ENCODE data around the gene METTL16. TPM values are rescaled to one million over a fixed set of nuclear protein-coding genes. Genes with fewer than 3 reads are reported as not detected.
A peak's percentile ranks its signal among the peaks of the same experiment; 100 is the strongest.

METTL16 gene
- total RNA-seq, 1 experiment from 2014 or later: 35.9 TPM

DNA sequence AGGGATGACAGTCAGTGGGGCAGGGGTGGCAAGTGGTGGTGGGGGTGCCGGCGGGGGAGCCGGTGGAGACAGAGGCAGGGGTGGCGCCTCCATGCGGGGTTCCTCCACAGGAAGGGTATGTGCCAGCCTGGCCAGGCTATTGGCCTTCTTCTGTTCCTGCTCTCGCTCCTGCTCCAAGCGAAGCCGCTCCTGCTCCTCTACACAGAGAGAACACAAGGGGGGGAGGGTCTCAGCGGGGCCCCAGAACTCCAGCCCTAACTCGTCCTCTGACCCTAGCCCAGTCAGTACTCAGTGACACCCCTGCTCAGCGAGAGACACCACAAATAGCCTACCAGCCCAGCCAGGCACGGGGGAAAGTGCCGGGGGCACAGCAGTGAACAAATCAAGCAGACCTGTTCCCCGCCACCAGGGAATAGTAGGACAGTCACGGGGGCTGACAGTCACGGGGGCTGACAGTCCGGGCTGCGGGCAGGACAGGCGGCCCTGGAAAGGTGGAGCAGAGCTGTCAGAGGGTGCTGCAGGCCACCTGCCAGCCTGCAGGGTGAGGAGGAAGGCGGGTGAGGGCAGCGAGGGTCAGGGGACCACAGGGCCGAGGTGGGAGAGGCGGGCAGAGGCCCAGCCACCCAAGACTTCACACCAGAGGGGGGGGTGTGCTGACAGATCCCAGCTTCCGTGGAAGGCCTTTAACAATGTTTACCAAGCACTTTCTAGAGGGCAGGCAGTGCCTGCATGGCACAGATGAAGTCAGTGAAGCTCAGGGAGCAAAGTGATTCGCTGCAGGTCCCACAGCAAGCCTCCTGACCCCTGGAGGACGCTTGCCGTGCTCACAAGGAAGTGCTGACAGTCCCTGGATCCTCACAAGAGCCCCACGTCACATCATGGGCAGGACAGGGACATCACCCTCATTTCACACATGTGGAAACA, 116.2 kb downstream of the METTL16 start:
- DNase-seq (ENCODE audit: low spot score): no peak

DNA sequence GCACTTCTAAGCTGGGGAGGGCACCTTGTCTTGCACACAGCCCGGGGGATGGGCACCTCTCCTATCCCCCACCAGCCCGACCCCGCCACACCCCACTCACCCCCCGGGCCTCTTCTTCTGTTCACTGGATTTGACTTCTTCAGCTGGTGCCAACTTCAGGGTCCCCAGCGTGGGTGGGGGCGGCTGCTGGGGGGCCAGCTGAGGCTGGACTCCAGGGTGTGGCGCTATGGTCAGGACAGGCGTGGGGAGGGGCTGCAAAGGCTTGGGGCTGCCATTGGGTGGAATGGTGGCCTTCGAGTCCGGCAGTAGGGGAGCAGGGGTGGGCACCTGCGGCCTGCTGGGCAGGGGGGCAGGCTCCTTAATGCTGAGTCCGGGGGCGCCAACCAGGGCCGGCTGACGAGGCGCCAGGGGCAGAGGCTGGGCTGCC, 116.9 kb downstream of the METTL16 start:
- DNase-seq (ENCODE audit: low spot score): no peak

- DNase-seq (ENCODE audit: low spot score): no peak
These were observed 117.5 kb downstream of the METTL16 start for GRCh38 chr17:2393954-2394749.

DNA sequence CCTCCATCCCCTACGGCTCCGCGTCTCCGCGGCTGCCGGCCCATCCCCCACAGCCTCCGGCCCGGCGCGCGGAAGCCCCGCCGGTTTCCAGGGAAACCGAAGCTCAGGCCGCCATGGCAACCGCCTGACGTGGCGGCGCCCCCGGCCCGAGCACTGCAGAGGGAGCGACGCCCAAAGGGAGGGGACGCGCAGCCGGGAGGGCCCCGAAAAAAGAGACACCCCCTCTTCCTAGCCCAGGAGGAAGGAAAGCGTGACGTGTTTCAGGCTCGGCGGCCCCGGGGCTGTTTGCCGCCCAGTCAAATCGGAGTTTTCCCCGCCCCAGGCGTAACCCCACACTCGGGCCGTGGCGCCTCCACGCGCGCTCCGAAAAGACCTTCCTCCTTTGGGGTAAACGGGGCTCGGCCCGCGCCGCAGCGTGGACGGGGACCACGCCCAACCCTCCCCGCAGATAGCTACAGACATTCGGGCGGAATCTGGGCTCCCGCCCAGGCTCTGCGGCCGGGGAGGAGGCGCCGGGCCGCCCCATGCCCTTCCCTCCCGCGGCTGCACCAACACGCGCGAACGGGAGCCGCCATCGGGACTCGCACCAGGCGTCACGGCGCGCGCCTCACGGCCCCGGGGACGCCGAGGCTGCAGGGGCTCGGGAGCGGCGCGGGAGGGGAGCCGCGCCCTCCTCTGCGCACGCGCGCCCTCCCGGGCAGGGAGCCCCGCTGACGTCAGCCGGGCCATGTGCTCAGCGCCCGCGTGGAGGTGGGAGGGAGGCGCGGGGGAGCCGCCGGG, 118.3 kb downstream of the METTL16 start:
- DNase-seq (ENCODE audit: low spot score): peak; percentile 68

- peak; percentile 86 for DNase-seq (ENCODE audit: low spot score)
These were observed 119.2 kb downstream of the METTL16 start for GRCh38 chr17:2392252-2393173.

- no peak for DNase-seq (ENCODE audit: low spot score)
These were observed 120.0 kb downstream of the METTL16 start for GRCh38 chr17:2391597-2392251.

DNA sequence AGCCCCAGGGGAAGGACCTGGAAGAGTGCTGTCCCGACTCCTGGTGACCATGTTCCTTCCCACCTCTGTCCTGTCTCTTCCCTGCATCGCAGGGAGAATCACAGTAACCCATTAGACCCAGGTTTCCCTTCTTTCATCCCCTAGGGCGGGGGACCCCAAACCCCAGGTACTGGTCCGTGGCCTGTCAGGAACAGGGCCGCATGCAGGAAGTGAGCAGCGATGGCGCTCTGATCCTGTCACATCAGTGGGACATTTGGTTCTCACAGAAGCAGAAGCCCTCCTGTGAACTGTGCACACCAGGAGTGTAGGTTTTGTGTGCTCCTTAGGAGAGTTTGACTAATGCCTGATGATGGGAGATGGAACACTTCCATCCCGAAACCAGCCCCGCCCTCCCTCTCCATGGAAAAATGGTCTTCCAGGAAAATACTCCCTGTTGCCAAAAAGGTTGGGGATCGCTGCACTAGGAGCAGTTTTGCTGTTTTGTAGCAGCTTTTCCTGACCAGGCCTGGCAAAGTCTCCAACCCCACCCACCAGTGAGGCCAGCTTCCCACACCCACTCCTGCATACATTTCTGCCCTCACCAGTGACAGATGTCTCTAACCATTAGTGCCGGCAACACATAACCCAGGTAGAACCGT, 121.4 kb downstream of the METTL16 start:
- DNase-seq (ENCODE audit: low spot score): no peak

GRCh38 chr17:2388683-2389055, 123.0 kb downstream of the METTL16 start:
- DNase-seq (ENCODE audit: low spot score): no peak

DNA sequence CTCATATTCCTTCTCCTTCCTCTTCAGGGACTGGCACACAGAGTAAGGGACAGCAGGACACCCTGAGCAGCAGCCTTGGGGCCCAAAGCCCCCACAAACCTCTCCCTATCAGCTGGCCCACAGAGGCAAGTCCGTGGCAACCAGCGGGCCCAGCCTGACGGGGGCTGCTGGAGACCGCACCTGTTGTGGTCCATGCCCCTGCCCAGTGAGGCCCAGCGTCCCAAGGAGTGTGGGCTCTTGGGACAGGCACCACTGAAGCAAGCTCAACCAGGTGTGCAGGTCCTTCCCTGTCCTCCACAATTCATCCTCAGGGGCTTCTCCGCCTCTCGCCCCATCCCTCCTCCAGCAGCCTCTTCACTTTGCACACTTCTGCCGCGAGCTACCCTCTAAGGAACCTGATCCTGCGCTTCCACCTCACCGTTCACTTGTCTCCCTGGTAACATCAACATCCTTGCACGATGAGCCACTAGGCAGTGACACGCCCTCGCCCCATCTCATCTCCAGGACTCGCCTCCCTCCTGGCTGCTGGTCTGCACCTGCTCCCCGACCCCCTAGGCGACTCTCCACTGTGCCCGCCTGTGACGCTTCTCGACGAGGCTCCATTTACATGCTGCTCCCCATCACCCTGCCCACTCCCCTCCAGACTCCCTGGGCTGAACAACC, 123.5 kb downstream of the METTL16 start:
- DNase-seq (ENCODE audit: low spot score): no peak

DNA sequence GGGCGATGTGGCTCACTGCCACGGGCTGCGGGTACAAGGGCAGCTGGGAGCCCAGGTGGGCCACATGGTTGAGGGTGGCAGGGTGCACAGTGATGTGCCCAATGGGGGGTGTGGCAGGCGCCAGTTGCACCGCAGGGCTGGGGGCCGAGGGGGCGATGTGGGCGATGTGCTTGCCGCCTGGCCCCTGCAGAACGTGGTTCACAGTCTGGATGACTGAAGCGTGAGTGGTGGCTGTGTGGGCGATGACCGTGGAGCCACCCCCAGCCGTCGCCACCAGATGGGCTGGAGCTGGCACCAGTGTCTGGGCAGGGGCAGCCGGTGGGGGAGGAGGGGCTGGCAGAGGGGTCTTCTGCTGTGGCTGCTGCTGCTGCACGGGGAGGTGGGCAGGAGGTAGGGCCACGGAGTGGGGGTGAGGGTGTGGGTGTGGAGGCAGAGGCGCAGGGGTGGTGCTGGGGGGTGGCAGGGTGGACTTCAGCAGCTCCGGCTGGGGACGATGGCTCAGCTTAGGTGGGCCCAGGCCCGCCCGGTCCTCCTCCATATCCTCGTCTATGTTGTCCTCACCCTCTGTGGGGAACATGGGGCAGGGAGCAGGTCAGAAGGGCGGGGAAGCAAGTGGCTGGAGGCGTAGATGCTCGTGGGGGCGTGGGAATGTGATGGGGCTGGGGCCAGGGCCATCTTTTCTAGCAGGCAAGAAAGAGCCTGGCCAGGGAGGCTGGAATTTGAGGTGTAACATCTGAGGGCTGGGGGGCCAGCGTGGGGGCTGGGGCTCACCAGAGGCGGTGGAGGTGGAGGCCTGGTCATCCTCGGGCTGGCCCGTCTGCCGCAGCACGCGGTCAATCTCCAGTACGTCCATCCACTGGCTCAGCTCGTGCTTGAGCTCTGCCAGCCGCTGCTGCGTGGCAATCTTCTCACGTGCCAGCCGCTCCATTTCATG, 124.3 kb downstream of the METTL16 start:
- DNase-seq (ENCODE audit: low spot score): no peak

DNA sequence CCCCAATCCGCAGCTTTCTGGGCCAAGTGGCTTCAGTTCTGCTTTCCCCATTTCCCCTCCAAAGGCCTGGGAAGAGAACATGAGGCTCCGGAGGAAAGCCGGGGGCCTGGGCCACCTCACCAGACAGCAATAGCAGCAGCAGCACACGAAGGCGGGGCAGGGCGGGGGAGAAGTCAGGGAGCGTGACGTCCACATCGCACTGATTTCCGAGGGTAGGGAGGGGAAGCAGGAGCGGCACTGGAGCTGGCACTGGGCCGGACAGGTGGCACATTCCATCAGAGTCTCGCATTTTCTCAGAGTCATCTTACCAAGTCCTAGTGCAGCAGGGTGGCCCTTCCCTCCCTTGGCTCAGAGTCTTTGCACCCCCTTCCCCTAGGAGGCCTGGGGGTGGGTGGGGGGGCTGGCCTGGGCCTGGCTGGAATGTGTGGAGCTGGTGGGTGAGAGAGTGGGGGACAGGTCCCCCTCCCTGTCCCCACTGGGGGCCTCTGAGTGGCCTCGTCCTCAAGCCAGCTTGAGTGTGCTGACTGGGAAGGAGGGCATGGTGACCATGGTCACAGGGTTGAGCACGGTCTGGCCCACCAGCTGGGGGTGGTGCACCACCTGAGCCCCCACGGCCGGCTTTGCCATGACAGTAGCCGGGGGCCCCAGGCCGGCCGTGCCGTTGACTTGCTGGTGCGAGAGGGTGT, 125.1 kb downstream of the METTL16 start:
- DNase-seq (ENCODE audit: low spot score): no peak

DNA sequence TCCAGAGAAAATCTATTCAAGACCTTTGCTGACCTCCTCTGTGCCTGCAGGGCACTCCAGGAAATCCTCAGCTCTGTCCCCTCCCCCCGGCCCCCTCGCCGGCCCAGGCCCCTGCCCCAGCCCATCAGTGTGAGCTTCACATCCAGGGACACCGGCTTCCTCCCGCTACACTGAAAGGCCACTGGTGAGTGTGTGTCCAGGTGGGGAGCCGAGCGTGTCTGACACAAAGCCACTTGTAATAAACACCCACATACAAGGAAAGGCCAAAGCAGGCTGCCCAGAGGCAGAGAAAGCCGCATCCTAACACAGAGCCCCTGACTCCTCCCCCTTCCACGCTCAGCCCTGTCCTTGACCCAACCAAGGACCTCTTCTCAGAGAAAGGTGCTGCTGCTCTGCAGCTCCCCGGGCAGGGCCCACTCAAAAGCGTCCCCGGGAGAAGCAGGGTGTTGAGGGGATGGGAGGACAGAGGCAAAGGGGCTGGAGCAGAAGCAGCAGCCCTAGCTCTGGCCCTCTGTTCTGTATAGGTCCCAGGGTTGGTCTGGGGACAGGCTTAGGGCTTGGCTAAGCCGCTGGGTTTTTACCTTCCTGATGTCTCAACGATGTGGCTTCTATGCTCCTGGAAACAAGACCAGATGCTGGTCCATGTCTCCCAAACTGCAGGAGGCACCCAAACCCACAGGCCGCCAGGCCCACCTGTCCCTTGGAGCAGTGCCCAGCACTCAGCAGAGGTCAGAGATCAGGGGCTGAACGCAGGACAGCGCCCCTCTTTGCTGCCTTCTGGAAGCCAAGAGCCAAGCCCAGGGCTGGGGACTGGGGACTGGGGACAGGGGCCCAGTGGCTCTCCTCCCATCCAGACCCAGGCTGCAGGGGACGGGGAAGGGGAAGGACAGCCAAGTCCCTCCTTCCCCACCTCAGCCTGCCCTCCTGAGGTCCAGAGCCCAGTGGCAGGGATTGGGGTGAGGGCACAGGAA, 126.2 kb downstream of the METTL16 start:
- DNase-seq (ENCODE audit: low spot score): no peak

DNA sequence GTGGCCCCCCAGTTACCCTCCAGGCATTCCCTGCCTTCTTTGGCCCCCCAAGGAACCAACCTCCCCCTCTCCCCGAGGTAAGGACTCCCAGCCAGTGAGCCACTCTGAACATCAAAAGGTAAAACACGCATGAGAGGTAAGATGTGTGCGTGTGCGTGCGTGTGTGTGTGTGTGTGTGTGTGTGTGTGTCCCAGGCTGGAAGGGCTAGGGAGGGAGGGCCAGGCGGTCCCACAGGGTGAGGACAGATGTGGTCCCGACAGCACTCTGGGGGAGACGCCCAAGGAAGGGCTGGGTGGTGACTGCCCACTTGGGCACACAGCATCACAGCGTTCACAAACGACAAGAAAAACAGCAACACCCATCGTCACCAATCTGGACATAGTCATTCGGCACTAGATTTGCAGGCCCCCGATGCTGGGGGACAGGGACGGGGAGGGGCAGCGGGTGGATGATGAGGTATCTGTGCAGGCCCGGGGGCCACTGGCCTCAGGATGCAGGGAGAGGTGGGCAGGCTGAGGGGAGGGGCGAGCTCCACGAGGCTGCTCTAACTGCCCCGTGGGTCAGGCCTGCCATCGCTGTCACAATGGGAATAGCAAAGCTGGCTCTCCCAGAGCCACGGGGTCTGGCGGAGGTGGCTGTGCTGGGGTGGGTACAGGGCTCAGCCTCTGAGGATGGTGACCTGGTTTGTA, 127.1 kb downstream of the METTL16 start:
- no peak for DNase-seq (ENCODE audit: low spot score)

DNA sequence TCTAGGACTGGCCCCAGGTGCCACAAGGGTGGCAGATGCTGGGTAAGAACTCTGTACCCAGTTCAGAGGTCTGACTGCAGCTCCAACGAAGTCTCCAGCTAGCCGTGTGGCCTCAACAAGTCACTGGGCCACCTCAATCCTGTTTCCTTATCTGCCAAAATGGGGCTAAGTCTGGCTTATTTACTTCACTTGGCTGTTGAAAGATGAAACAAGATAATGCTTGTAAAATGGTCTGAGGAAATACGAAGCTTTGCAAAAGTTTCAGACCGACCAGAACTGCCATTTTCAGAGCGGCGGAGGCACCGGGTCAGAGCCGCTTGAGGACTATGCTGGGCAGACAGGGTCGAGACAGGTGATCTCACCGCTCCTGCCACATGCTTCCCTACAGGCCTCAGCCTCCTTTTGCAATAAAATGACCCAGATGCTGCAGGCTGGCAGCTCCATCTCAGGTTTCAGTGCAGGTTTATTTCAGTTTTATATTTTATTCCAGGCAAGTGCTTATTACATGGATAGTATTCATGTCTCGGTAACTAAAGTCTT, 128.0 kb downstream of the METTL16 start:
- DNase-seq (ENCODE audit: low spot score): no peak

GRCh38 chr17:2380950-2381649, 130.6 kb downstream of the METTL16 start:
- no peak for DNase-seq (ENCODE audit: low spot score)
